Lower lobe of right lung (tissue), 2 donors: ENCODE data around the gene ZNF678. TPM values are rescaled to one million over a fixed set of nuclear protein-coding genes. Genes with fewer than 3 reads are reported as not detected.
"Not testable (repeated sequence)": the region's sequence is repeated elsewhere in the genome, so short reads cannot be mapped to it uniquely, and the experiment has no call there.

Experiments used
- ATAC-seq, 2 donors: fragments of 200-7000 bp; cut with Tn5 transposase; one replicate each; pipeline ENCODE4 v1.9.1; 2020 to 2022; ENCODE audit warnings: mild to moderate bottlenecking in 2 of 2, moderate library complexity in 2 of 2
- DNase-seq: peaks from one replicate; pipeline ENCODE4 v3.0.0-alpha.2; 2020
- H3K27ac ChIP-seq: fragments of 200-600 bp; one replicate; pipeline ENCODE4 v1.8.0; 2022
- H3K27me3 ChIP-seq: fragments of 200-600 bp; one replicate; pipeline ENCODE4 v1.8.0; 2022; ENCODE audit warnings: low read depth
- H3K36me3 ChIP-seq: fragments of 200-600 bp; one replicate; pipeline ENCODE4 v1.8.0; 2022; ENCODE audit warnings: mild to moderate bottlenecking
- H3K4me1 ChIP-seq: fragments of 200-600 bp; one replicate; pipeline ENCODE4 v1.8.0; 2022
- H3K4me3 ChIP-seq: fragments of 200-600 bp; one replicate; pipeline ENCODE4 v1.8.0; 2022; ENCODE audit warnings: mild to moderate bottlenecking
- H3K9me3 ChIP-seq: fragments of 200-600 bp; one replicate; pipeline ENCODE4 v1.8.0; 2022
- CTCF ChIP-seq: fragments of 200-600 bp; IDR thresholded peaks from one replicate; pipeline ENCODE4 v1.8.0; 2022; ENCODE audit warnings: antibody characterized with exemption, mild to moderate bottlenecking
- intact Hi-C: fragments of 100-400 bp; cut with DNase I; formaldehyde crosslinking; loops from one replicate; pipeline ENCODE4 v1.11.0; 2022
- total RNA-seq: library from RNA; stranded (reverse); fragmentation: NEBNext Ultra II Directional; extraction: Animal tissue kit (Norgen Biotek cat#: 25700); gene quantifications from one replicate; pipeline ENCODE4 v1.2.1, GENCODE V29; 2021
- donor health status: DM: no; HTN: yes; CAD: no; lungs with severe emphysema.

ZNF678 gene
- total RNA-seq, 1 donor from 2014 or later = 9.0 TPM

DNA sequence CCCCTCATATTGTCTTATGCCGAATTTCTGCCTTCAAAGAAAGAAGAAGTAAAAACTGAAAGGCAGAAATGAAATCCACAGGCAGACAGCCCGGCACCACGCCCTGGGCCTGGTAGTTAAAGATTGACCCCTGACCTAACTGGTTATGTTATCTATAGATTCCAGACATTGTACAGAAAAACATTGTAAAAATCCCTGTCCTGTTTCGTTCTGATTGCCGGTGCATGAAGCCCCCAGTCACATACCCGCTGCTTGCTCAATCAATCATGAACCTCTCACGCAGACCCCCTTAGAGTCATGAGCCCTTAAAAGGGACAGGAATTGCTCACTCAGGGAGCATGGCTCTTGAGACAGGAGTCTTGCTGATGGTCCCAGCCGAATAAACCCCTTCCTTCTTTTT, 122.5 kb downstream of the ZNF678 start:
- H3K27ac ChIP-seq = no peak overlapping the region
- H3K4me3 ChIP-seq = no peak overlapping the region
- intact Hi-C loops = no loop called here
- peaks cover 78% of the 10 kb centered on the region for H3K9me3 ChIP-seq
- no peak for ATAC-seq
- no peak for DNase-seq
- no peaks in the 10 kb centered on the region for H3K27me3 ChIP-seq
- no peak for TF ChIP-seq CTCF
- H3K36me3 ChIP-seq = no peaks in the 10 kb centered on the region
- no peaks in the 10 kb centered on the region for H3K4me1 ChIP-seq

DNA sequence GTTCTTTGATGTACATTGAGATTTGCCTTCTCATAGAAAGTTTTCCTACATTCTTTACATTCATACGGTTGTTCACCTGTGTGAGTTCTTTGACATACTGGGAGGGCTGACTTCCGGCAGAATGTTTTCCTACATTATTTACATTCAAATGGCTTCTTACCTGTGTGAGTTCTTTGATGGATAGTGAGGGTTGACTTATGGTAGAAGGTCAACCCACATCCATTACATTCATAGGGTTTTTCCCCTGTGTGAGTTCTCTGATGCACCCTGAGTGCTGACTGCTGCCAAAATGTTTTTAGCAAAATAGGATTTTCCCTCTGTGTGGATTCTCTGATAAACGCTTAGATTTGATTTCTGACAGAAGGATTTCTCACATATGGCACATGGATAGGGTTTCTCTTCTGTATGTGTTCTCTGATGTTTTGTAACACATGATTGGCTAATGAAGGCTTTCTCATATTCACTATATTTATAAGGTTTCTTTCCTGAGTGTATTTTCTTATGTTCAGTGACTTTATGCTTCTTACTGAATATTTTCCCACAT, 134.0 kb downstream of the ZNF678 start:
- DNase-seq (no peak), ATAC-seq (no peak)
- no peak for TF ChIP-seq CTCF
- Histone ChIP-seq H3K4me1 (no peaks in the 10 kb centered on the region), H3K36me3 (no peaks in the 10 kb centered on the region), H3K9me3 (peaks cover 52% of the 10 kb centered on the region), H3K4me3 (no peak overlapping the region), H3K27me3 (no peaks in the 10 kb centered on the region), H3K27ac (no peak overlapping the region)
- intact Hi-C loops = no loop called here

DNA sequence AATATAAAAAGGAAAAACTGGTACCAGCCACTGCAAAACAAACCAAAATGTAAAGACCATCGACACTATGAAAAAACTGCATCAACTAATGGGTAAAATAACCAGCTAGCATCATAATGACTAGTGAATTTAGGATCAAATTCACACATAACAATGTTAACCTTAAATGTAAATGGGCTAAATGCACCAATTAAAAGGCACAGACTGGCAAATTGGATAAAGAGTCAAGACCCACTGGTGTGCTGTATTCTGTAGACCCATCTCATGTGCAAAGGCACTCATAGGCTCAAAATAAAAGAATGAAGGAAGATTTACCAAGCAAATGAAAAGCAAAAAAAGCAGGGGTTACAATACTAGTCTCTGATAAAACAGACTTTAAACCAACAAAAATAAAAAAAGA, 138.3 kb downstream of the ZNF678 start:
- H3K9me3 ChIP-seq = peaks cover 67% of the 10 kb centered on the region
- DNase-seq, H3K27me3 ChIP-seq, H3K36me3 ChIP-seq, ATAC-seq, H3K4me3 ChIP-seq, H3K4me1 ChIP-seq, intact Hi-C loops, H3K27ac ChIP-seq: not testable (repeated sequence)

DNA sequence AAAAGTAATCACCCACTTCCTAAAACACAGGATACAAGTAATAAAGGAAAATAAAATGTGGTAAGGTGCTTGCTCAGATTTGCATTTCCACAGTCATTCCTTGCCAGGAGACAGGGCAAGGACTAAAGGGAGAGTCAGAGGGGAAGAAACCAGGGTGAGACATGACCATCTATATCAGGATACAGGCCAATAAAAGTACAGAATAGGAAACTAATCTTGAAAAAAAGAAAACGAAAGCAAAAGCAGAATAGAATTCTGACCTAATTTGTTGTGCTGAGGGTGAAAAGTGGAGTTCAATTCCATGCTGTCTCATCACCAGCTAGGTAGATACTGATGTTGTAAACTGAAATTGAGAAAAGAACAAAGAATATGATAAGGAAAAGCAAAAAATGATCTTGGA, 144.5 kb downstream of the ZNF678 start:
- Histone ChIP-seq H3K4me3 (no peak overlapping the region), H3K27ac (no peak overlapping the region), H3K36me3 (no peaks in the 10 kb centered on the region), H3K4me1 (no peaks in the 10 kb centered on the region), H3K9me3 (peaks cover 29% of the 10 kb centered on the region), H3K27me3 (no peaks in the 10 kb centered on the region)
- DNase-seq (no peak), ATAC-seq (no peak)
- intact Hi-C loops = no loop called here
- TF ChIP-seq CTCF = no peak

- no peaks in the 10 kb centered on the region for H3K27me3 ChIP-seq
- no peaks in the 10 kb centered on the region for H3K4me1 ChIP-seq
- no peaks in the 10 kb centered on the region for H3K36me3 ChIP-seq
- ATAC-seq (no peak), DNase-seq (no peak)
- no peak overlapping the region for H3K27ac ChIP-seq
- H3K4me3 ChIP-seq = no peak overlapping the region
- no peak for TF ChIP-seq CTCF
- H3K9me3 ChIP-seq = peaks cover 30% of the 10 kb centered on the region
- intact Hi-C loops = no loop called here
Measured at GRCh38 chr1:227709451-227709850, 146.1 kb downstream of the ZNF678 start.

DNA sequence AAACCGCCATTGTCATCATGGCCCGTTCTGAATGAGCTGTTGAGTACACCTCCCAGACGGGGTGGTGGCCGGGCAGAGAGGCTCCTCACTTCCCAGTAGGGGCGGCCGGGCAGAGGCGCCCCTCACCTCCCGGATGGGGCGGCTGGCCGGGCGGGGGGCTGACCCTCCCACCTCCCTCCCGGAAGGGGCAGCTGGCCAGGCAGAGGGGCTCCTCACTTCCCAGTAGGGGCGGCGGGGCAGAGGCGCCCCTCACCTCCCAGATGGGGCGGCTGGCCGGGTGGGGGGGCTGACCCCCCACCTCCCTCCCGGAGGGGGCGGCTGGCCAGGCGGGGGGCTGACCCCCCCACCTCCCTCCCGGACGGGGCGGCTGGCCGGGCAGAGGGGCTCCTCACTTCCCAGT, 147.1 kb downstream of the ZNF678 start:
- ATAC-seq, H3K36me3 ChIP-seq, H3K27me3 ChIP-seq, H3K27ac ChIP-seq, DNase-seq, H3K4me1 ChIP-seq, intact Hi-C loops, H3K4me3 ChIP-seq: not testable (repeated sequence)
- H3K9me3 ChIP-seq = peaks cover 23% of the 10 kb centered on the region

DNA sequence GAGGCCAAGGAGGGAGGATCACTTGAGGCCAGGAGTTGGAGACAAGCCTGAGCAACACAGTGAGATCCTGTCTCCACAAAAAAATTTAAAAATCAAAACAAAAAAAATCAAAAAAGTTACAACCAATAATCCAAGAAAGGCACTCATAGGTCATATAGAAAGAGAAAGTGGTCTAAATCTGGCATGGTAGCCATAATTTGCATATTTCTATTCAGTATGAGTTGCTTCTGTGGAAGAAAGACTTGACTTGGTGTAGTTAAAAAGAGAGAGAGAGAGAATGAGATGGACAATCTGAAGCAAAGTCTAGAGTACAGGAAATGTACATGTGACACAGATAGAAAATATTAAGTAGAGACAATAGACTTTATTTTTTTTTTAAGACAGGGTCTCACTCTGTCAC, 149.3 kb downstream of the ZNF678 start:
- no peak for TF ChIP-seq CTCF
- DNase-seq = no peak
- Histone ChIP-seq H3K27me3 (no peaks in the 10 kb centered on the region), H3K27ac (no peak overlapping the region), H3K4me1 (no peaks in the 10 kb centered on the region), H3K36me3 (no peaks in the 10 kb centered on the region), H3K9me3 (peaks cover 26% of the 10 kb centered on the region), H3K4me3 (no peak overlapping the region)
- intact Hi-C loops = no loop called here
- ATAC-seq = no peak
